Measurements from ENCODE around the gene MOG. TPM values are rescaled to one million over a fixed set of nuclear protein-coding genes. Genes with fewer than 3 reads are reported as not detected.

The MOG gene
- total RNA-seq, 1 experiment from 2014 or later = not detected

GRCh38 chr6:29611426-29611825 is 45.5 kb upstream of the MOG start:
- Histone ChIP-seq H3K4me3 (ENCODE audit: low read depth, low read length) (no peak overlapping the region), H3K36me3 (ENCODE audit: control insufficient read depth, insufficient read depth, low read length) (no peaks in the 10 kb centered on the region), H3K4me1 (no peaks in the 10 kb centered on the region), H3K9me3 (no peaks in the 10 kb centered on the region), H3K27me3 (replicated peaks; ENCODE audit: control insufficient read depth, insufficient read depth, low read length) (no peaks in the 10 kb centered on the region; the same call in 1 of the 2 replicates)
- H3K9me3 Mint-ChIP-seq (ENCODE audit: unreplicated experiment) = no peaks in the 10 kb centered on the region
- ChIA-PET CTCF (interaction anchor here (1.1 kb wide), 1 partner anchor 43 kb away, joined by 3 read pairs; no protein-coding TSS in a partner anchor), POLR2A (no interaction called here)
- no TSS peak for BruUV-seq (replicated peaks)
- no peaks in the 10 kb centered on the region for H3K4me1 Mint-ChIP-seq (ENCODE audit: low read depth, unreplicated experiment)
- intact Hi-C loops (cut with micrococcal nuclease; ENCODE audit: unreplicated experiment) = no loop called here
- no peak overlapping the region for H3K27ac Mint-ChIP-seq (ENCODE audit: unreplicated experiment)
- no peak for TF ChIP-seq CTCF (IDR thresholded peaks at IDR 0.05; ENCODE audit: insufficient read depth in 1 of 2, low read depth in 1 of 2, low read length in 1 of 2, severe bottlenecking in 1 of 2, unreplicated experiment in 1 of 2)
- no peak overlapping the region for H3K4me3 Mint-ChIP-seq (ENCODE audit: unreplicated experiment)
- H3K36me3 Mint-ChIP-seq (ENCODE audit: insufficient read depth, unreplicated experiment) = no peaks in the 10 kb centered on the region
- no peak for DNase-seq
- H3K27me3 Mint-ChIP-seq (ENCODE audit: insufficient read depth, unreplicated experiment) = peaks cover 13% of the 10 kb centered on the region

GRCh38 chr6:29617782-29618554 is 38.9 kb upstream of the MOG start:
- Mint-ChIP-seq H3K9me3 (ENCODE audit: unreplicated experiment) (no peaks in the 10 kb centered on the region), H3K4me3 (ENCODE audit: unreplicated experiment) (no peak overlapping the region), H3K36me3 (ENCODE audit: insufficient read depth, unreplicated experiment) (no peaks in the 10 kb centered on the region), H3K27me3 (ENCODE audit: insufficient read depth, unreplicated experiment) (peaks cover 9% of the 10 kb centered on the region), H3K27ac (ENCODE audit: unreplicated experiment) (no peak overlapping the region), H3K4me1 (ENCODE audit: low read depth, unreplicated experiment) (no peaks in the 10 kb centered on the region)
- no TSS peak for BruUV-seq (replicated peaks)
- intact Hi-C loops (cut with micrococcal nuclease; ENCODE audit: unreplicated experiment) = no loop called here
- ChIA-PET POLR2A (no interaction called here), CTCF (no interaction called here)
- Histone ChIP-seq H3K36me3 (ENCODE audit: control insufficient read depth, insufficient read depth, low read length) (no peaks in the 10 kb centered on the region), H3K4me1 (no peaks in the 10 kb centered on the region), H3K27me3 (replicated peaks; ENCODE audit: control insufficient read depth, insufficient read depth, low read length) (no peaks in the 10 kb centered on the region), H3K4me3 (ENCODE audit: low read depth, low read length) (no peak overlapping the region), H3K9me3 (no peaks in the 10 kb centered on the region)
- no peak for DNase-seq
- peak in 1 of 2 experiments; percentile 21 for TF ChIP-seq CTCF (IDR thresholded peaks at IDR 0.05; ENCODE audit: insufficient read depth in 1 of 2, low read depth in 1 of 2, low read length in 1 of 2, severe bottlenecking in 1 of 2, unreplicated experiment in 1 of 2)

- H3K4me1 ChIP-seq = no peaks in the 10 kb centered on the region
- CTCF ChIA-PET = no interaction called here
- Mint-ChIP-seq H3K27ac (ENCODE audit: unreplicated experiment) (no peak overlapping the region), H3K36me3 (ENCODE audit: insufficient read depth, unreplicated experiment) (no peaks in the 10 kb centered on the region), H3K27me3 (ENCODE audit: insufficient read depth, unreplicated experiment) (peaks cover 8% of the 10 kb centered on the region), H3K4me3 (ENCODE audit: unreplicated experiment) (no peak overlapping the region), H3K4me1 (ENCODE audit: low read depth, unreplicated experiment) (no peaks in the 10 kb centered on the region), H3K9me3 (ENCODE audit: unreplicated experiment) (no peaks in the 10 kb centered on the region)
- BruUV-seq (replicated peaks) = no TSS peak
- no peaks in the 10 kb centered on the region for H3K9me3 ChIP-seq
- H3K36me3 ChIP-seq (ENCODE audit: control insufficient read depth, insufficient read depth, low read length) = no peaks in the 10 kb centered on the region
- no peak for TF ChIP-seq CTCF (IDR thresholded peaks at IDR 0.05; ENCODE audit: insufficient read depth in 1 of 2, low read depth in 1 of 2, low read length in 1 of 2, severe bottlenecking in 1 of 2, unreplicated experiment in 1 of 2)
- POLR2A ChIA-PET = interaction anchor here (0.6 kb wide), 1 partner anchor 38 kb away, joined by 3 read pairs; no protein-coding TSS in a partner anchor
- DNase-seq = no peak
- no peaks in the 10 kb centered on the region for H3K27me3 ChIP-seq (replicated peaks; ENCODE audit: control insufficient read depth, insufficient read depth, low read length)
- intact Hi-C loops (cut with micrococcal nuclease; ENCODE audit: unreplicated experiment) = no loop called here
- no peak overlapping the region for H3K4me3 ChIP-seq (ENCODE audit: low read depth, low read length)
Measured at GRCh38 chr6:29619578-29620160, 37.2 kb upstream of the MOG start.
